ENCODE data around the gene POLR2J.

DNA sequence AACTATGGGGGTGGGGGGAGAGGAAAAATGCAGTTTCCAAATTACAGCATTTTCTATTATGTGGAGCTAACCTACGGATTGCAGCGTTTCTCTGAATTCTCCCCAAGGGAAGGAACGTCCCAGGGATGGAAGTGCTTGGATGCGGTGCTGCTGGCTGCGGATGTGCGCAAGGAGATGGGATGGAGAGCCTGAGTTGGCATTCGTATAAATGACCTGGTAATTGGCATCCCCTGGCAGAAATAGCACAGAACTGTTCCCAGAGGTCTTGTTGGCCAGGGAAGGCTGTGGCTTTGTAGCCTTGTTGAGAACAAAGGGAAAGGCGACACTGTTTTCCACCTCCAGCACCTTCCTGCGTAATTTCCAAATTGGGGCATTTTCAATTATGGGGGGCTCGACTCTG is 42.6 kb downstream of the POLR2J start:
- TF ChIP-seq POLR2A (IDR thresholded peaks at IDR 0.05) (no peak), POLR2AphosphoS5 (IDR thresholded peaks at IDR 0.05; ENCODE audit: insufficient read depth in 1 of 2, low read depth in 1 of 2) (no peak)
- TF ChIP-seq, protein P1, sequence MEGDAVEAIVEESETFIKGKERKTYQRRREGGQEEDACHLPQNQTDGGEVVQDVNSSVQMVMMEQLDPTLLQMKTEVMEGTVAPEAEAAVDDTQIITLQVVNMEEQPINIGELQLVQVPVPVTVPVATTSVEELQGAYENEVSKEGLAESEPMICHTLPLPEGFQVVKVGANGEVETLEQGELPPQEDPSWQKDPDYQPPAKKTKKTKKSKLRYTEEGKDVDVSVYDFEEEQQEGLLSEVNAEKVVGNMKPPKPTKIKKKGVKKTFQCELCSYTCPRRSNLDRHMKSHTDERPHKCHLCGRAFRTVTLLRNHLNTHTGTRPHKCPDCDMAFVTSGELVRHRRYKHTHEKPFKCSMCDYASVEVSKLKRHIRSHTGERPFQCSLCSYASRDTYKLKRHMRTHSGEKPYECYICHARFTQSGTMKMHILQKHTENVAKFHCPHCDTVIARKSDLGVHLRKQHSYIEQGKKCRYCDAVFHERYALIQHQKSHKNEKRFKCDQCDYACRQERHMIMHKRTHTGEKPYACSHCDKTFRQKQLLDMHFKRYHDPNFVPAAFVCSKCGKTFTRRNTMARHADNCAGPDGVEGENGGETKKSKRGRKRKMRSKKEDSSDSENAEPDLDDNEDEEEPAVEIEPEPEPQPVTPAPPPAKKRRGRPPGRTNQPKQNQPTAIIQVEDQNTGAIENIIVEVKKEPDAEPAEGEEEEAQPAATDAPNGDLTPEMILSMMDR (IDR thresholded peaks at IDR 0.05), result no peak

All from vagina (tissue), 2 donors.